Osteoblast (primary cell): Measurements from ENCODE around the gene APPBP2. TPM values are rescaled to one million over a fixed set of nuclear protein-coding genes. Genes with fewer than 3 reads are reported as not detected.
"Not testable (repeated sequence)": the region's sequence is repeated elsewhere in the genome, so short reads cannot be mapped to it uniquely, and the experiment has no call there.

Source experiments
- DNase-seq: peaks from one replicate; pipeline ENCODE4 v3.0.0; 2011; ENCODE audit warnings: low spot score, mixed read lengths; ENCODE audit not compliant: insufficient read length; ENCODE audit errors: missing footprints
- H2AFZ ChIP-seq: 2 replicates; pipeline ENCODE4 v1.6.0; 2011; ENCODE audit warnings: mild to moderate bottlenecking, low read length
- H3K27ac ChIP-seq: 2 replicates; pipeline ENCODE4 v1.5.1; 2011; ENCODE audit warnings: mild to moderate bottlenecking, low read depth, low read length, moderate library complexity
- H3K27me3 ChIP-seq: 2 replicates; pipeline ENCODE4 v1.6.0; 2012; ENCODE audit warnings: mild to moderate bottlenecking, control low read depth, inconsistent platforms, low read length, moderate library complexity; ENCODE audit not compliant: insufficient read depth
- H3K36me3 ChIP-seq: 2 replicates; pipeline ENCODE4 v1.5.1; 2011; ENCODE audit warnings: mild to moderate bottlenecking, low read length, control low read depth, moderate library complexity; ENCODE audit not compliant: insufficient read depth
- H3K4me1 ChIP-seq: 2 replicates; pipeline ENCODE4 v1.5.1; 2011; ENCODE audit warnings: mild to moderate bottlenecking, low read length, control low read depth, moderate library complexity; ENCODE audit not compliant: insufficient read depth
- H3K4me2 ChIP-seq: 2 replicates; pipeline ENCODE4 v1.6.0; 2011; ENCODE audit warnings: mild to moderate bottlenecking, low read length; ENCODE audit not compliant: insufficient read depth
- H3K4me3 ChIP-seq: fragments of 200-600 bp; sonication (generic); 3 replicates; pipeline ENCODE4 v1.5.1; 2012; ENCODE audit warnings: mild to moderate bottlenecking, low read length, inconsistent platforms; ENCODE audit not compliant: insufficient read depth
- H3K79me2 ChIP-seq: 2 replicates; pipeline ENCODE4 v1.6.0; 2012; ENCODE audit warnings: mild to moderate bottlenecking, low read length, control low read depth, inconsistent platforms; ENCODE audit not compliant: insufficient read depth
- H3K9me3 ChIP-seq: 2 replicates; pipeline ENCODE4 v1.5.1; 2011; ENCODE audit warnings: low read depth, low read length, control low read depth
- H4K20me1 ChIP-seq: 2 replicates; pipeline ENCODE4 v1.6.0; 2012; ENCODE audit warnings: mild to moderate bottlenecking, low read length, control low read depth; ENCODE audit not compliant: insufficient read depth
- total RNA-seq: library from RNA; depleted of rRNA; stranded (reverse); fragments of >200 nt; gene quantifications from 2 replicates; pipeline ENCODE4 v1.2.3, GENCODE V29; 2012
- TF ChIP-seq, protein P1 (sequence below): IDR thresholded peaks from 2 replicates; pipeline ENCODE4 v1.5.1; 2011; ENCODE audit warnings: mild to moderate bottlenecking, low read depth, low read length, moderate library complexity; ENCODE audit errors: extremely low read depth

Gene APPBP2
- total RNA-seq, 1 donor, result 49.9 TPM

- Histone ChIP-seq H3K9me3 (no peaks in the 10 kb centered on the region), H3K4me2 (peak overlapping the region; percentile 80), H3K4me3 (peak overlapping the region; percentile 47), H4K20me1 (no peaks in the 10 kb centered on the region), H3K36me3 (no peaks in the 10 kb centered on the region), H3K4me1 (peaks cover 10% of the 10 kb centered on the region), H3K27ac (peak overlapping the region; percentile 70), H2AFZ (peak overlapping the region; percentile 94), H3K79me2 (no peaks in the 10 kb centered on the region), H3K27me3 (no peaks in the 10 kb centered on the region)
- DNase-seq, result peak; percentile 94
- TF ChIP-seq, protein P1, sequence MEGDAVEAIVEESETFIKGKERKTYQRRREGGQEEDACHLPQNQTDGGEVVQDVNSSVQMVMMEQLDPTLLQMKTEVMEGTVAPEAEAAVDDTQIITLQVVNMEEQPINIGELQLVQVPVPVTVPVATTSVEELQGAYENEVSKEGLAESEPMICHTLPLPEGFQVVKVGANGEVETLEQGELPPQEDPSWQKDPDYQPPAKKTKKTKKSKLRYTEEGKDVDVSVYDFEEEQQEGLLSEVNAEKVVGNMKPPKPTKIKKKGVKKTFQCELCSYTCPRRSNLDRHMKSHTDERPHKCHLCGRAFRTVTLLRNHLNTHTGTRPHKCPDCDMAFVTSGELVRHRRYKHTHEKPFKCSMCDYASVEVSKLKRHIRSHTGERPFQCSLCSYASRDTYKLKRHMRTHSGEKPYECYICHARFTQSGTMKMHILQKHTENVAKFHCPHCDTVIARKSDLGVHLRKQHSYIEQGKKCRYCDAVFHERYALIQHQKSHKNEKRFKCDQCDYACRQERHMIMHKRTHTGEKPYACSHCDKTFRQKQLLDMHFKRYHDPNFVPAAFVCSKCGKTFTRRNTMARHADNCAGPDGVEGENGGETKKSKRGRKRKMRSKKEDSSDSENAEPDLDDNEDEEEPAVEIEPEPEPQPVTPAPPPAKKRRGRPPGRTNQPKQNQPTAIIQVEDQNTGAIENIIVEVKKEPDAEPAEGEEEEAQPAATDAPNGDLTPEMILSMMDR, result peak; percentile 96
Observed at GRCh38 chr17:60435244-60436167, 90.5 kb downstream of the APPBP2 start.

GRCh38 chr17:60433021-60433997 is 92.7 kb downstream of the APPBP2 start:
- H4K20me1 ChIP-seq, H3K27ac ChIP-seq, DNase-seq, H3K9me3 ChIP-seq, H3K36me3 ChIP-seq, H3K27me3 ChIP-seq, H3K4me2 ChIP-seq, H3K4me1 ChIP-seq, H2AFZ ChIP-seq, H3K79me2 ChIP-seq, H3K4me3 ChIP-seq: not testable (repeated sequence)

DNA sequence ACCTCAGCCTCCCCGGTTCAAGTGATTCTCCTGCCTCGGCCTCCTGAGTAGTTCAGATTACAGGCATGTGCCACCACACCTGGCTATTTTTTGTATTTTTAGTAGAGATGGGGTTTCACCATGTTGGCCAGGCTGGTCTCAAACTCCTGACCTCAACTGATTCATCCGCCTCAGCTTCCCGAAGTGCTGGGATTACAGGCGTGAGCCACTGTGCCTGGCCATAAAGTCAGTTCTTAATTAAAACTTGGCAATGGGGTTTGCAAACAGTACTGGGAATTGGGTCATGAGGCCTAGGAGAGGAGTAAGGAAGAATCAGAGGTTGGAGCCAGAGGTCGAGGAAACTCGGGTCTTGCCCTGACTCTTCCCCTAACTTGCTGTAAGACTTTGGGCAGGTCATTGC is 95.5 kb downstream of the APPBP2 start:
- H3K27ac ChIP-seq, H3K36me3 ChIP-seq, H3K4me3 ChIP-seq, H3K79me2 ChIP-seq, H3K4me2 ChIP-seq, H4K20me1 ChIP-seq, DNase-seq, H3K9me3 ChIP-seq, H3K27me3 ChIP-seq, H3K4me1 ChIP-seq, H2AFZ ChIP-seq: not testable (repeated sequence)

- not testable (repeated sequence) for H3K4me1 ChIP-seq, H3K27me3 ChIP-seq, H3K4me2 ChIP-seq, H4K20me1 ChIP-seq, H3K79me2 ChIP-seq, H3K27ac ChIP-seq, H2AFZ ChIP-seq, H3K9me3 ChIP-seq, DNase-seq, H3K36me3 ChIP-seq, H3K4me3 ChIP-seq
Observed at GRCh38 chr17:60428491-60428890, 97.6 kb downstream of the APPBP2 start.

GRCh38 chr17:60426596-60426995 is 99.4 kb downstream of the APPBP2 start:
- Histone ChIP-seq H3K4me1 (no peaks in the 10 kb centered on the region), H3K4me3 (no peak overlapping the region), H3K4me2 (no peak overlapping the region), H3K9me3 (no peaks in the 10 kb centered on the region), H3K27ac (no peak overlapping the region), H3K27me3 (peaks cover 5% of the 10 kb centered on the region), H2AFZ (no peak overlapping the region), H4K20me1 (no peaks in the 10 kb centered on the region), H3K36me3 (no peaks in the 10 kb centered on the region), H3K79me2 (no peaks in the 10 kb centered on the region)
- TF ChIP-seq, protein P1, result no peak
- no peak for DNase-seq
